GM21529 (cell line): Measurements from ENCODE around the gene KLHL36.
A peak's percentile ranks its signal among the peaks of the same experiment; 100 is the strongest.

ENCODE experiments used
- ATAC-seq: cut with Tn5 transposase; IDR thresholded peaks from one replicate; pipeline ENCODE4 v1.9.1; 2021; ENCODE audit not compliant: unreplicated experiment

The KLHL36 gene

DNA sequence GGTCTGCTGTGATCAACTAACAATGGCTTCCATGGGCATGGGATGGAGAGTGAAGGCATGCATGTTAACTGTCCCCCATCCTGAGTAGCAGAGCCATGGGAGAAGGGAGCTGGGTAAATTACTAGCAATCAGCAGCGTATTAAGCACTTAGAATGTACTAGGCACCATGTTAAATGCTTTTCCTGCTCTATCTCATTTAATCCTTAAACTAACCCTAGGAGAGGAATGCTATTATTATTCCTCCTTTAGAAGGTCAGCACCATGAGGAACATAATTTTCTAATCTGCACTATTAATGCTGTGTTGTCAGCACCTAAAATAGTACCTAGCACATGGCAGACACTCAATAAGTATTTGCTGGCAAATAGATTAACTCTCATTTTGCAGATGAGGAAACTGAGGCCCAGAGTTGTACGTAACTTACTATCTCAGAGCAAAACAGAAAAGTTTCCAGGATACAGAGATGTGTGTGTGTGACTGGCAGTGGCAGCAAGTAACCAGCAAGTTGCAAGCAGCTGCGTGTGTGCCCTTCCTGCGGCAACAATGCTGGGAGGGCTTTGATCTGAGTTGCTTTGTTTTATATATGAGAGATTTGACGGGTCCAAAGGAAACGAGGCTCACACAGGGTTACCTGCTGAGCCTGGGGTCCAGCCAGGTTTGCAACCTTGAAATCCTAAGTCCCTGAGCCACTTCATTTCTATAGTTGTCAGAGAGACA, 6.5 kb upstream of the KLHL36 start:
- no peak for ATAC-seq

DNA sequence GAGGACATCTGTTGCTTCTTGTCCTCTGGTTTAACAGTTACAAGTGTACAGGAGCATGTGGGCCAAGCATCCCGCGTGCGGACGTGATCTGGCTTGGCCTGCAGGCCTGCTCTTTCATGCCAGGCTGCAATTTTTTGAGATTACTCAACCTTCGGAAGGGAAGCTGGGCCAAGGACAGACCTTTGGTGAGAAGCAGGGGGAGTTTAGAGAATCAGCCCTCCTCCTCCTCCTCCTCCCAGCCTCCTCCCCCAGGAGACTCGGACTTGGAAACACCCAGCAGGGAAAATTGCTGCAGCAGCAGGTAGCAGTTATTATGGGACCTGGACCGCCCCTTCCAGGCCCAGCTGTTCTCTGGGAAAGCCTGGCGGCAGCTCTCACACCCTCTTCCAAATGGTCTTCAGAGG, 5.1 kb upstream of the KLHL36 start:
- no peak for ATAC-seq

DNA sequence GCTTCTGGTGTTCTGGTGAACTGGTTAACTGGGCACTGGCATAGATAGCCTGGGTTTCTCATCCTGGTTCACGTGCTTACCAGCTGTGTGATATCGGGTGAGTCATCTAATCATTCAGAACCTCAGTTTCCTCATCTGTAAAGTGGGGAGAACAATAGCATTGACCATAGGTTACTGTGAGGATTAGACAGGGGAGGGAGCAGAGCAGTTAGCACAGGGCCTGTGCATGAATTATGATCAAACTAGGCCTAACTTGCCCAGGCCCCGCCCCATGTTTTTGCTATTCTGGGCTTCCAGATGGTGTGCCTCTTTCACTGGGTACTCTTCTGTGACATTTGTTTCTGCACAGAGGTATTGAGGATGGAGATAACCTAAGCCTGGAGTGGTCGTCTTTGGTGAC, 4.6 kb upstream of the KLHL36 start:
- no peak for ATAC-seq

DNA sequence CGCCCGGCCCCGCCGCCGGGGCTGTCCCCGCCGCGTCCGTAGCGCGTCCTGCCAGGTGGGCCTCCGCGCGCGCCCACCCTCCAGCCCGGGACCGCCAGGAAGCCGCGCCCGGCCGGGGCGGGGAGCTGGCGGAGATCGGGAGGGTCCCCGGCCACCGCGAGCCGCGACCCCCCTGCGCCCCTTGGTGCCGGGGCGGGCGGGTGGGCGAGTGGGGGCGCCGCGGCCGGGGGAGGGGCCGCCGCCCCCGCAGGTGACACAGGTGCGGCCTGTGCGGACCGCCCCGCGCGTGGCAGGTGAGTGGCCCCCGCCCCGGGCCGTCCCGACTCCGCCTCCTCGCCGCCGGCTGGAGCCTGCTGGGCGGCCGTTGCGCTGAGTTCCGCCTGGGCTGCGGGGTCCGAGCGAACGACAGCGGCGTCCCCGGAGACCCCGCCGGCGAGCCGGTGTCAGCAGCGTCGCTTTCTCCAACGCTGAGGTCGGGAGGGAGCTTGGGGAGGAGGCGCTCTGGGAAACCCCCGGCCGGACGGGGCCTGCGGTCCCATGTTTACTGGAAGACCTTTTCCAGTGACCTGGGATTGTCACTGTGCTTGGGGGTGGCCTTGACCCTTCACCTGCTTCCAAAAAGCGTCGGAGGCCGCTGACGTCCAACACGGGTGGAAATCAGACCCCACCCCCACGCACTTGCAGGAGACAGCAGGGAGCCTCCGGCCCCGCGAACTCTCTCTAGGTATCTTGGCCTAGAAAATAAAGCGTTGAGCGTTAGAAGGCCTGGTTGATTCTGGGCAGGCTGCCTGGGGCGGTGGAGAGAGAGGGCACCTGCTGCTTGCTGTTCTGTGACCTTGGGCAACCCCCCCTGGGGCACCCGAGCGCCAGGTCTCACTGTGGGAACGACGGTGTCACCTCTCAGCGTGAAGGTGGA, 542 bp downstream of the KLHL36 start:
- peak; percentile 68 for ATAC-seq

DNA sequence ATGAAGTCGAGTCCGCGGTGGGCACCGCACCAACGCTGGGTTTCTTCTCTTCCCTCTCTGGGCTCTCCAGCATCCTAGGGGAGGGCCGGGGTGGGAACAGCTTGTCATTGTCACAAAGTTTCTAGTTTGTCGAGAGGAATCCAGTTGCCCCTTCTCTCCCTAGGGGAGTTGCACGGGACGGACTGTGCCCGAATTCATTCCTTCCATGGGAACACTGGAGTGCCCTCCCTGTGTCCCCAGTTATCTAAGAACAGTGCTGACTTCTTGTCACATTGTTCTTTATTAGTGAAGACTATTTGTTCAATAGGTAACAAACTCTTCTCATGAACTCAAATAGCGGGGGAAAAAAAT, 1.2 kb downstream of the KLHL36 start:
- no peak for ATAC-seq

DNA sequence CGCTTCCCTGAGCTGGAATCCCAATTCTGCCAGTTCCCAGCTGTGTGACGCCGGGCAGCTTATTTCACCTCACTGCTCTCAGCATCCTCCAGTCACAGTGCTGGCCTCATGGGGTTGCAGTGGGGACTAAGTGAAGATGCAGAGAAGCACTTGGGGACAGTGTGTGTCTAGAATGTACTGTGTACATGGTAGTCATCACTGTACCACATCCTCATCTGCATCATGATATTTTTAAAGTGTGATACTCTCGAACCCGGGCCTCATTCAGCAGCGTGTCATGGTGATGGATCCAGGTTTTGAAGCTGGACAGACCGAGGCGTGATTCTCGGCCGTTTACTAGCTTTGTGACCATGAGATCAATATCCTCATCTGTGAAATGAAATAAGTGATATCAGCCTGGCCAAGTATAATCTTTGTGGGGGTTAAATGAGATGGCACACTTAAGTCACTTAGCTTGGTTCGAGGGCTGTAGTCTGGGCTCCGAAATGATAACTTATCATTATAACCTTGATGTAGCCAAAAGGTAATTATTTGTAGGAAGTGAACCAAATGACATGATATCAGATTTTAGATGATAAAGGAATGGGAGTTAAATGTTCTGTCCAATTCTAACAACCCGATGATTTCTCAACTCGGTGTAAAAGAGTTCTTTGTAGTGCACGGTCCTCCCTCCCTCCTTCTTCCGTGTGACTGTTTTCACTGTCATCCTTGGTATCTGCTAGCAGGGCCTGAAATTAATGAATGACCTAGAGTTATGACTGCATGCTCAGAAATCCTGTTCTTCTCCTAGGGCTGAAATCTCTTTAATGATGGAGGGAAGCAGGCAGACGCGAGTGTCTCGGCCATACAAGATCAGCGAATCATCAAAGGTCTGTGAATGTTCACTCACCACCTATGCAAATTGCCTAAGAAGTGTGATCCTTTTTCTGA, 2.0 kb downstream of the KLHL36 start:
- ATAC-seq: no peak

DNA sequence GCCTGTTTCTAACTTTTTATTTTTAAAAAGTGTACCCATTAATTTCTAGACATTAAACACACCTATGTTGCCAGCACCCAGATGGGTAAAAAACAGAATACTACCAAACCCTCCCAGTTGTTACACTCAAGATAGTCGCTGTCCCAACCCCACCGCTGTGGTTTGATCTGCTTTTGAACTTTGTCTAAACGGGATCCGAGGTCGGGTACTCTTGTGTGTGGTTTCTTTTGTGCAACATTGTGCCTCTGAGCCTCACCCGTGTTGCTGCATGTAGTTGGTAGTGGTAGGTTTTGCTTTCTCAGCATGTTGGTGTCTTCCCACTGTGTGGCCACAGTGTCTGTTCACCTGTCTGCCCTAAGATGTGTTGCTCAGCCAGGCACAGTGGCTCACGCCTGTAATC, 4.3 kb downstream of the KLHL36 start:
- ATAC-seq: no peak

DNA sequence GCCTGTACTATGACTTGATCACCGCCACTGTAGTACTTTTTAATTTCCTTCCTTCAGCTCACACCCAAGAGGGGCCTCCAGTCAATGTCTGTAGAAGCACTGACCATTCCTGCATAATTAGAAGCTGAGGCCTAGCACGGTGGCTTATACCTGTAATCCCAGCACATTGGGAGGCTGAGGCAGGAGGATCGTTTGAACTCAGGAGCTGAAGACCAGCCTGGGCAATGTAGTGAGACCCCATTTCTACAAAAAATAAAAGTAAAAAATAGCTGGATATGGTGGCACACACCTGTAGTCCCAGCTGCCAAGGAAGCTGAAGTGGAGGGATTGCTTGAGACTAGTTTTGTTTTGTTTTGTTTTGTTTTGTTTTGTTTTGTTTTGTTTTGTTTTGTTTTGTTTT, 5.9 kb downstream of the KLHL36 start:
- ATAC-seq: no peak

DNA sequence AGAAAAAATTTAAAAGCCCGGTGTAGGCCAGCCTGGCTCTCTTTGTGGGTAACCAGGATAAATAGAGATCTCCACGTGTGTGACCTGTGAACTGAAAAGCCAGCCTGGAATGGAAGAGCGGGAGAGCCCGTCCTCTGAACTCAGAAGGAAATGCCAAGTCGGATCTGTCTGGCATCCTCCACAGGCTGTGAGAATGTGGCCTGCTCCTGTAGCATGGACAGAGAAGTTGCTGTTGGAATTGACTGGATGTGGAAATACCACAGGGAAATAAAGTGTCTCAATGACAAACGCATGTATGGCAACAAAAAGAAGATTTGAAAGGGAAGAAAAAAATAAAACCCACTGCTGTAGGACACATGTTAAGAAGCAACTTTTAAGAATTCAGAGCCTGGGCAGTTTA, 6.7 kb downstream of the KLHL36 start:
- ATAC-seq: no peak

DNA sequence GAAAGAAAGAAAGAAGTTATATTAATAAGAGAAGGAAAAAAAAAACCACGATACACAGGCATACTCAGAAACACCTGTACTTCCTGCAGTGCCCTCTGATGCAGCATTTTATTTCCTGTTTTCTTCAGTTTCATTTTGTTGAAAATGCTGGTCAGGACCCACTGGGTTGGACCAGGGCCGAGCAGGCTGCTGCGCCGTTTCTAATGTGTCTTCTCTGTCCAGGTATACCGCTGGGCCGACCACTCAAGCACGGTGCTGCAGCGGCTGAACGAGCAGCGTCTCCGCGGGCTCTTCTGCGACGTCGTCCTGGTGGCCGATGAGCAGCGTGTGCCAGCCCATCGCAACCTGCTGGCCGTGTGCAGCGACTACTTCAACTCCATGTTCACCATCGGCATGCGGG, 8.3 kb downstream of the KLHL36 start:
- ATAC-seq: no peak

DNA sequence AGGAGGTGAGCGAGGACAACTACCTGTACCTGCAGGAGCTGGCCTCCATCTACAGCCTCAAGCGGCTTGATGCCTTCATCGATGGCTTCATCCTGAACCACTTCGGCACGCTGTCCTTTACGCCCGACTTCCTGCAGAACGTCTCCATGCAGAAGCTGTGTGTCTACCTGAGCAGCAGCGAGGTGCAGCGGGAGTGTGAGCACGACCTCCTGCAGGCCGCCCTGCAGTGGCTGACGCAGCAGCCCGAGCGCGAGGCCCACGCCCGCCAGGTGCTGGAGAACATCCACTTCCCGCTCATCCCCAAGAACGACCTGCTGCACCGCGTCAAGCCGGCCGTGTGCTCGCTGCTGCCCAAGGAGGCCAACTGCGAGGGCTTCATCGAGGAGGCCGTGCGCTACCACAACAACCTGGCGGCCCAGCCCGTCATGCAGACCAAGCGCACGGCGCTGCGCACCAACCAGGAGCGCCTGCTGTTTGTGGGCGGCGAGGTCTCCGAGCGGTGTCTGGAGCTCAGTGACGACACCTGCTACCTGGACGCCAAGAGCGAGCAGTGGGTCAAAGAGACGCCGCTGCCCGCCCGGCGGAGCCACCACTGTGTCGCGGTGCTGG, 9.0 kb downstream of the KLHL36 start:
- ATAC-seq: no peak

DNA sequence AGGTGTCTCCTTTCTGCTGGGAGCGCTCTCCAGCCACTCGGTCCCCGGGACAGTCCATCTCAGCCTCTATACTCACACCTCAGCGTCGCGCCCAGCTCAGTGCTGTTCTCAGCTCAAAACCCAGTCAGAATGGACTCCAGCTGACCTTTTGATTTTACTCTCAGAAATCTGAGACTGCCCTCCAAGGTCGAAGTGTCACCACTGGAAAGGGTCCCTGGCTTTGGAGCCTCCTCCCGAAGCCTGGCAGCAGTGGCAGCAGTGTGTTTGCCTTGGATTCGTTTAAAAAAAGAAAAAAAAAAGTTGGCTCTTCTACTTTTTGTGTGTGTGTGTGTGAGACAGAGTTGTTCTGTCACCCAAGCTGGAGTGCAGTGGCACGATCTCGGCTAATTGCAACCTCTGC, 10.4 kb downstream of the KLHL36 start:
- no peak for ATAC-seq

DNA sequence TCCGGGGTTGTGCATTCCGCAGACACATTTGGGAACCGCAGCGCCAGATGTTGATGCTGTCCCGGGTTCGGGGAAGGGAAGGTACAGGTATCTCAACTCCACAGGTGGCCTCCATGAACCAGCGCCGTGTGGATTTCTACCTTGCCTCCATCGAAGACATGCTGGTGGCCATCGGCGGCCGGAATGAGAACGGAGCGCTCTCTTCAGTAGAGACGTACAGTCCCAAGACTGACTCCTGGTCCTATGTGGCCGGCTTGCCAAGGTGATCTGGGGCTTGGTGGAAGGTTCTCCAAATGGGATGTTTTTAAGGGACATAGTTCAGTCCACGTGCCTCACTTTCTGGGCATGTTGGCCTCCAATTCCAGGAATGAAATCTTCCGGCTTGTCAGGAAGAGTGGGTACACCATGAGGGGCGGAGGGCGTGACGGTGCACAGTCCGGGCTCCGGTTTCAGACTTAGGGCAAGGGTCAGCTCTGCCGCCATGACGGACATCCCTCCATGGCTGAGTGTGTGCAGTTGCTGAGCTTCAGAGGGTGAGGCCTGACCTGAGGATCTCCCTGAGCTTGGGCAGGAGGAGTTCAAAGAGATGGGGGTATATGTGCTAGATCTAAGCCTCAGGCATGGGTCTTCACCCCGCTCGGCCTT, 11.5 kb downstream of the KLHL36 start:
- no peak for ATAC-seq

DNA sequence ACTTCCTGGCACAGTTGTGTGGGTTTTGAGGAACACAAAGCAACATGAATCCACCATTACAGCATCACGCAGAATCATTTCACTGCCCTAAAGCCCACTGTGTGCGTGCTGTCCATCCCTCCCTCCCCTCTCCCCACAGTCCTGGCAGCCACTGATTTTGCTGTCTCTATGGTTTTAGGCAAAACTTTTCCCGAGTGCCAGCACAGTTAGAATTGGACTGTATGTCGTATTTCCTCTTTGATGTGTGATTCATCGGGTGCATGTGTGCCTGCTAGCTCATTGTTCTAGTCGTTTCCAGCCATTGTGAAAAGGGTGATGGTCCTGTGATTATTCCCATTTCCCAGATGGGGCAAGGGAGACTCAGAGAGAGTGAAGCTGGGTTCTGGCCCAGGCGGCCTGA, 12.7 kb downstream of the KLHL36 start:
- ATAC-seq: no peak

DNA sequence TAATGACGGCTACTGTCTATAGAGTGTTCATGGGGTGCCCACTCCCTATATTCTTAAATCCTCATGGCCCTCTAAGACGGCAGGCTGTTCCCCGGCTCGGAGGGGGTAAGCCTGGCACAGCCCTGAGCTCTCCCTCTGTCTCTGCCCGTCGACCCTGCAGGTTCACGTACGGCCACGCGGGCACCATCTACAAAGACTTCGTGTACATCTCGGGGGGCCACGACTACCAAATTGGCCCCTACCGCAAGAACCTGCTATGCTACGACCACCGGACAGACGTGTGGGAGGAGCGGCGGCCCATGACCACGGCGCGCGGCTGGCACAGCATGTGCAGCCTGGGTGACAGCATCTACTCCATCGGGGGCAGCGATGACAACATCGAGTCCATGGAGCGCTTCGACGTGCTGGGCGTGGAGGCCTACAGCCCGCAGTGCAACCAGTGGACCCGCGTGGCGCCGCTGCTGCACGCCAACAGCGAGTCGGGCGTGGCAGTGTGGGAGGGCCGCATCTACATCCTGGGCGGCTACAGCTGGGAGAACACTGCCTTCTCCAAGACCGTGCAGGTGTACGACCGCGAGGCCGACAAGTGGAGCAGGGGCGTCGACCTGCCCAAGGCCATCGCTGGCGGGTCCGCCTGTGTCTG, 13.2 kb downstream of the KLHL36 start:
- no peak for ATAC-seq

DNA sequence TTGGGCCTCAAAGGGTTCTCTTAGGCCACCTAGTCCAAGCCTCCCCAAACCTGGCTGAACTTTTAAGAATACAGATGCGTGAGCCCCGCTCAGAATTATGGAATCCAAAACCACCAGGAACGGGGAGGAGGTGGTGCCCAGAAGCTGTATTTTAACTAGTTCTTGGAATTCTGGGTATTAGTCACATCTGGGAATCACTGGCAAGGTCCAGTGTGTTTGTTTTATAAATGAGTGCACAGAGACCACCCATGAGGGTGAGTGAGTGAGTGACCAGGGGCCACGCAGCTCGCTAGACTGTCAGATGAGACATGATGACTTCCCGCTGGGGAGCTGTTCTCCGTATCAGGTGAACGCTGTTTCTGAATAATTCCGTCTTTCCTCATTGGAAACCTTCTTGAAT, 14.2 kb downstream of the KLHL36 start:
- ATAC-seq: no peak

DNA sequence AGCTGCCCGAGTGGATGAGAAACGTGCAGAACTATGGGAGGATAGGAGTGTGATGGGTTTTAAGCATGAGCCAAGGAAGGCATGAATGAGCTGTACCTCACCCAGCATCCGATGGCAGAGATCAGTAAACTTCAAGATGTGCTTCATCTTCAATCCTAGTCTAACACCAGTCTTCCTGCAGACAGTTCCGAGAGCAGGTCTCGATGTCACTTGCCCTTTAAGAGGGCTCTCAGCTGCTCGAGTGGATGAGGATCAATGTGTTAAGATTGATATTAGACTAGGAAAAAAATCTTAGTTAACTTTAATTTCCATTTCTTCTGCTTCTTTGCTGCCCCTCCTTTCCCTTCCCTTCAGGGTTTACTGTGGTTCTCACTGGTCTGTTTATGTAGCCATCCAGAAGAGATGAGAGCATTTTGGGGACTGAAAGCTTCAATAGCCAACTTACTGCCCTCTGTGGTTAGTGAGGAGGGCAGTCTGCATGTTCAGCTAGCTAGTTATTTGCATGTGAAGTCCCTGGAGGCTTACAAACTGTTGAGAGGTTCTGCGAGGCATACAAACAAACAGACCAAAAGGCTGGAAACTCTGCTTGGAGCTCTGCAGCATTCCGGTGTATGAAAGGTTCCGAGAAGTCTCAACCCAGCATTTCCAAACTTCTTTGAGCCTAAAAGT, 15.3 kb downstream of the KLHL36 start:
- peak; percentile 91 for ATAC-seq

DNA sequence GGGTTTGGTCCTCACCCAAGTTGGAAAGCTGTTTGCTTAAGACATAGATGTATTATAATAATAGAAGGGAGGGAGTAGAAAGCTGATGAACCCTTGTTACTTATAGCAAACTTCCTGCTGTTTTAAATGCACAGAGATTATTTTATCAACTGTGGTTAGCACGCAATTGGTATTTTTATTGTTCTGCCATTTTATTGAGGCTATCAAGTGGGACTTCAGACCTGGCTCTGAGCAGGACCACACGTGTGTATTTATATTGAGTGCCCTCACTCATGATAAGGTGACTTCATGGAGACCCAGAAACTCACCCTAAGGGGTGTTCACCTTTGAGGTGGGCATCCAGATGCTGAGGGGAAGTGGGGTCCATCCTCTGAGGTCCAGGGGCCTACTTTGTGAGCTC, 17.0 kb downstream of the KLHL36 start:
- ATAC-seq: no peak

DNA sequence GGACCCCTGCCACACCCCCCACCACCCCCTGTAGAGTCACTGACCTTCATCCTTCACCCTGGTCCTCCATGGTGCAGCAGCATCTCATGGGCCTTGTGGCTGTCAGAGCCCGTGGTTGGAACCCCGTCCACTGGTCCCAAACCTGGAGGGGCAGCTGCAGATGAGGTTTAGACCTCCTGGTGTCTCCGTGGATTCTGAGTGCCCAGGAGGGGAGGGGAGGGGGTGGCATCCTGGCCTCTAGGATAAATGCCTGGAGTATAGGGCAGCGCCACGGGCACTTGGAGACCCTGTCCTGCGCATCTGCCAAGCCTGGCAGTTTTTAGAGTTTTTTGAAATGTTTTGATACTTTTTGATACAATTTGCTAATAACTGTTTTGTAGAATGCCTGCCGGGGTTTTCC, 17.5 kb downstream of the KLHL36 start:
- no peak for ATAC-seq
